Ovary (tissue), 9 donors: ENCODE results near the gene SLC1A3. TPM values are rescaled to one million over a fixed set of nuclear protein-coding genes. Genes with fewer than 3 reads are reported as not detected.
"Not testable (repeated sequence)": the region's sequence is repeated elsewhere in the genome, so short reads cannot be mapped to it uniquely, and the experiment has no call there.

Experiments
- DNase-seq, 5 donors: peaks; one replicate each; pipeline ENCODE4 v3.0.0-alpha.2; 2019 to 2020
- H3K27ac ChIP-seq, 2 donors: fragments of 200-600 bp; one replicate each; pipeline versions ENCODE4 v1.5.1 to v1.8.0; 2019 to 2022
- H3K27me3 ChIP-seq: fragments of 200-600 bp; one replicate; pipeline ENCODE4 v1.8.0; 2022
- H3K36me3 ChIP-seq: fragments of 200-600 bp; sonication (generic); one replicate; pipeline ENCODE4 v1.5.1; 2019
- H3K4me1 ChIP-seq: one replicate; pipeline ENCODE4 v1.8.1; 2013; ENCODE audit warnings: mild to moderate bottlenecking, moderate library complexity; ENCODE audit not compliant: insufficient read depth
- H3K4me3 ChIP-seq: fragments of 200-600 bp; sonication (generic); one replicate; pipeline ENCODE4 v1.5.1; 2017
- H3K9me3 ChIP-seq, 2 donors: fragments of 200-600 bp in 1 of 2; sonication (generic) in 1 of 2; one replicate each; pipeline versions ENCODE4 v1.5.1 to v1.8.1; 2013 to 2019; ENCODE audit warnings: mild to moderate bottlenecking in 1 of 2, moderate library complexity in 1 of 2
- CTCF ChIP-seq, 3 donors: fragments of 450-650 bp in 2 of 3; fragments of 200-600 bp in 1 of 3; IDR thresholded peaks; one replicate each; pipeline versions ENCODE4 v1.5.1 to v1.8.0; 2016 to 2022; ENCODE audit warnings: antibody characterized with exemption in 3 of 3, mild to moderate bottlenecking in 1 of 3
- EP300 ChIP-seq: sonication (generic); formaldehyde crosslinking; IDR thresholded peaks from one replicate; pipeline ENCODE4 v1.6.1; 2017; ENCODE audit warnings: antibody characterized with exemption
- POLR2A ChIP-seq: fragments of 450-650 bp; IDR thresholded peaks from one replicate; pipeline ENCODE4 v1.6.1; 2017; ENCODE audit warnings: antibody characterized with exemption, mild to moderate bottlenecking, moderate library complexity
- WGBS, 3 donors: extraction: QIAGEN DNeasy Blood & Tissue Kit in 1 of 3; methylation state at CpG; one replicate each; pipeline versions ENCODE4 v1.1.5 to v1.1.7; 2013 to 2017; 5-methylcytosine and 5-hydroxymethylcytosine counted together
- intact Hi-C, 4 donors: fragments of 100-400 bp; cut with DNase I; formaldehyde crosslinking; loops; one replicate each; pipeline versions ENCODE4 v1.11.0 to v1.15.1; 2022 to 2023
- polyA plus RNA-seq, 2 donors: library from polyadenylated mRNA; stranded (reverse); fragments of 200-250 nt in 1 of 2; fragments of 350-450 nt in 1 of 2; fragmentation: Illumina TruSeq in 1 of 2; extraction: RNeasy Lipid Tissue Mini Kit (QIAGEN cat#74804) in 1 of 2; gene quantifications; one replicate each; pipeline ENCODE4 v1.2.3, GENCODE V29; 2013 to 2014
- total RNA-seq, 7 donors: library from RNA; depleted of rRNA in 2 of 7; stranded (reverse); fragments of >200 nt in 2 of 7; fragmentation: NEBNext Ultra II Directional in 3 of 7; extraction: Animal tissue kit (Norgen Biotek cat#: 25700) in 3 of 7; gene quantifications; one replicate each; pipeline versions ENCODE4 v1.1.0 to v1.2.4, GENCODE V29; 2016 to 2023
- donor health status: DM: no; HTN: no; CAD: no; lungs with moderate emphysema.
- donor health status: DM: no; HTN: no; CAD: no.
- donor health status: Bipolar disorder and iron deficiency.
- donor health status: DM: yes; HTN: yes; CAD: no.
- donor health status: DM: no; HTN: no; CAD: no.
- donor health status: DM: yes; HTN: yes; CAD: no.

Gene SLC1A3
- total and polyA plus RNA-seq, 9 donors: 5.2 to 72.3 (median 36.7) TPM

- Histone ChIP-seq H3K9me3 (no peaks in the 10 kb centered on the region), H3K4me3 (no peak overlapping the region), H3K36me3 (no peaks in the 10 kb centered on the region), H3K4me1 (no peaks in the 10 kb centered on the region), H3K27me3 (no peaks in the 10 kb centered on the region), H3K27ac (no peak overlapping the region)
- WGBS, 3 donors: 60 to 72% (median 60%) methylated on average over 1 of the region's 1 CpG
- no peak for TF ChIP-seq POLR2A
- no peak for TF ChIP-seq EP300
- TF ChIP-seq CTCF (IDR thresholded peaks at IDR 0.05): no peak
- intact Hi-C loops: no loop called here
- DNase-seq: no peak
These were observed 34.5 kb downstream of the SLC1A3 start for GRCh38 chr5:36640949-36641348.

- intact Hi-C loops: no loop called here
- no peak for DNase-seq
- no peaks in the 10 kb centered on the region for H3K4me1 ChIP-seq
- no peaks in the 10 kb centered on the region for H3K27me3 ChIP-seq
- no peak overlapping the region for H3K4me3 ChIP-seq
- no peak overlapping the region for H3K27ac ChIP-seq
- H3K36me3 ChIP-seq: no peaks in the 10 kb centered on the region
- H3K9me3 ChIP-seq: no peaks in the 10 kb centered on the region
- no peak for TF ChIP-seq POLR2A
- no peak for TF ChIP-seq EP300
- no peak for TF ChIP-seq CTCF (IDR thresholded peaks at IDR 0.05)
These were observed 35.0 kb downstream of the SLC1A3 start for GRCh38 chr5:36641431-36641830.

GRCh38 chr5:36642089-36642488 is 35.7 kb downstream of the SLC1A3 start:
- DNase-seq: no peak
- 60 to 72% (median 66%) methylated on average over 4 of the region's 4 CpGs for WGBS, 3 donors
- H3K27me3 ChIP-seq: no peaks in the 10 kb centered on the region
- H3K9me3 ChIP-seq: no peaks in the 10 kb centered on the region
- TF ChIP-seq POLR2A (no peak), EP300 (no peak), CTCF (IDR thresholded peaks at IDR 0.05) (no peak)
- H3K27ac ChIP-seq: no peak overlapping the region
- H3K36me3 ChIP-seq: no peaks in the 10 kb centered on the region
- no peaks in the 10 kb centered on the region for H3K4me1 ChIP-seq
- H3K4me3 ChIP-seq: no peak overlapping the region
- intact Hi-C loops: no loop called here

GRCh38 chr5:36643162-36643561 is 36.8 kb downstream of the SLC1A3 start:
- H3K9me3 ChIP-seq: no peaks in the 10 kb centered on the region
- H3K4me1 ChIP-seq: no peaks in the 10 kb centered on the region
- intact Hi-C loops: no loop called here
- WGBS, 3 donors: 84 to 92% (median 88%) methylated on average over 1 of the region's 1 CpG
- H3K4me3 ChIP-seq: no peak overlapping the region
- H3K27me3 ChIP-seq: no peaks in the 10 kb centered on the region
- DNase-seq: no peak
- TF ChIP-seq CTCF (IDR thresholded peaks at IDR 0.05) (no peak), POLR2A (no peak), EP300 (no peak)
- H3K27ac ChIP-seq: no peak overlapping the region
- no peaks in the 10 kb centered on the region for H3K36me3 ChIP-seq

- intact Hi-C loops, H3K27ac ChIP-seq, H3K4me1 ChIP-seq, H3K27me3 ChIP-seq, H3K36me3 ChIP-seq, H3K9me3 ChIP-seq, H3K4me3 ChIP-seq, DNase-seq: not testable (repeated sequence)
- WGBS, 3 donors: 81 to 95% (median 83%) methylated on average over 5 of the region's 5 CpGs
These were observed 37.4 kb downstream of the SLC1A3 start for GRCh38 chr5:36643841-36644240.
